Measurements from ENCODE around the gene HLA-DPB1.

HLA-DPB1 gene

GRCh38 chr6:33105386-33105785 is 29.6 kb downstream of the HLA-DPB1 start:
- DNase-seq: no peak

DNA sequence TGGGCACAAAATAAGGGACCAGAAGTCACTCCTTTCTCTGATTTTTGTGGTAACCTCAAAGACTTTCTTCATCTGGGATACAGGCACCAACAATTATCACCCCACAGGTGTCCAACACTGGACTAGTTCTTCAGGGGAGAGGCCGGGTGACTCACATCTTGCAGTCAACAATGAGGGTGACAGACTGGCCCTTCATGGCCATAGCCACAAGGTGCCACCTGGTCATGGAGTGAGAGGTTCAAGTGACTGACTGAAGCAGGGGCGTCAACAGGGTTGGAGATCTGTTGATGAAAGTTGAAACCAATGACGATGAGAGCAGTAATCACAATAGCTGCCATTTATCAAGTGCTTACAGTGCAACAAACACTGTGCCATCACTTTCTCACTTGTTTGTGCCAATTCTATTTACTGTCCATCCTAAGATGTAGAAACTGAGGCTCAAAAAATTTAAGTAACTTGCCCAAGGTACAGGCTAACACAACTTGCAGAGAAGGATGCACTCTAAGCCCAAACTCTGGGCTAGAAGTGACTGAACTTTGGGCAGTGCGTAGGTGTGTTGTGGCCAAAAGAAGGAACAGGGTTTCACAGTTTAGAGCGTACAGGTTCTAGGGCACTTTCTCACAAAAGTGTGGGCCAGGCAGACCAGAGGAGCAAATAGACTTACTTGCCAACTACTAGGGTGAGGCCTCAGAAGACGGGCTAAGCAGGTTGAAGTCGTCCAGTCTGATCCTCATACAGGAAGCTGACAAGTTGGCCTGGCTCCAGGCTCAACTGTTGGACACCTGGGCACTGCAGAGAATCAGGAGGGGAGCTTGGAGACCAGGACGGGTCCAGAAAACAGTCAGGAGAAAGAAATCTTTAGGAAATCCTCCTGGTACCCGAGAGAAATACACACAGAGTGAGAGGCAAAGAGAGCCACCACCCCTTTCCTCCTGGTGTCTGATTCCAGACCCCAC is 30.4 kb downstream of the HLA-DPB1 start:
- no peak for DNase-seq

DNA sequence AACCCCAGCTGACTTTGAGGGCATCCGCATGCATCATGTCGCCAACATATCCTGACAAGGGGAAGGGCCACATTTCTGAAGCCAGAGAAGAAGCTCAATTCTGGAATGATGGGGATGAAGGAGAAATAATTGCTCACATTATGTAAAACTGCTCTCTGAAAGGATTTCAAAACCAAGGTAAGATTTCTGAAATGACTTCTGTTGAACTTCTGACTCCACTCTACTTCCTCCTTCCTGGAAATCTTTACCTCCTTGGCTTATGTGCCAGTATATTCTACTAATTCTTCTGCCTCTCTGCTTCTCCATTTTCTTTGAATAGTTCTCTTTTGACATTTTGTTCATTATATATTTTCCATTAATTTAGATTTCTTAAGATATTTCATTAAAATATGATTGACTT is 31.9 kb downstream of the HLA-DPB1 start:
- DNase-seq: no peak

- no peak for DNase-seq
These were observed 32.5 kb downstream of the HLA-DPB1 start for GRCh38 chr6:33108307-33108706.

DNA sequence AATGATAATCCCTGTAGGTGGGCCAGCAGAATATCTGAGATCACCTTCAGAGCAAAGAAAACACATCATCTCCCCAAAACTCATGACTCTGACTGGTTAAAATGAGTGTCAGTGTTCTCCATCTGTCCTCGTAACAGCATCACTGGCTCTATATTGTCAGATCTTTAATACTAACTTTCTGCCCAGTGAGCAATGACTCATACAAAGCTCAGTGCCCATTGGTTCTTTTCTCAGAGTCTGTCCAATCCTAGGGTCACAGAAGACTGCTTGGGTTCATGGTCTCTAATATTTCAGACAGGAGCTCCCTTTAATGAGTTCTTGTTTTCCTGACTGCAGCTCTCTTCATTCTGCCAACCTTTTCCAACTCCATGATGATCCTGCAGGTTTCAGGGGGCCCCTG is 36.4 kb downstream of the HLA-DPB1 start:
- DNase-seq: no peak

DNA sequence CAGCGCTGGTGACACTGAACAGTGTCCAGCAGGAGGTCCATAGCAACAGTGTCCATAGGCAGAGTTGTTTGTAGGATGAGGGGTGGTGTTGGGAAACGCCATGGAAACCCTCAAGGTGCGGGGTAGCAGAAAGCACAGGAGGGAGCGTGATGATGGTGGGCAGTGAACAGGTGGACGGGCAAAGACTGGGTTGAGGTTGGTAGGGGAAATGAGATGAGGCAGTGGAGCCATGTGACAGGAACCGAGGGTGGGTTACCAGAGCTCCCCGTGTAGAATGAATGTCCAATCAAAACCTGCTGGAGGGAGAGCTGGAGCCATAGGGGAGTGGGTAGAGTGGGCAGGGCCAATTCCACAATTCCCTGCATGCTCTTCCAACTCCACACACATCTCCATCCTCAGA is 38.0 kb downstream of the HLA-DPB1 start:
- no peak for DNase-seq

GRCh38 chr6:33114406-33114805 is 38.6 kb downstream of the HLA-DPB1 start:
- no peak for DNase-seq

DNA sequence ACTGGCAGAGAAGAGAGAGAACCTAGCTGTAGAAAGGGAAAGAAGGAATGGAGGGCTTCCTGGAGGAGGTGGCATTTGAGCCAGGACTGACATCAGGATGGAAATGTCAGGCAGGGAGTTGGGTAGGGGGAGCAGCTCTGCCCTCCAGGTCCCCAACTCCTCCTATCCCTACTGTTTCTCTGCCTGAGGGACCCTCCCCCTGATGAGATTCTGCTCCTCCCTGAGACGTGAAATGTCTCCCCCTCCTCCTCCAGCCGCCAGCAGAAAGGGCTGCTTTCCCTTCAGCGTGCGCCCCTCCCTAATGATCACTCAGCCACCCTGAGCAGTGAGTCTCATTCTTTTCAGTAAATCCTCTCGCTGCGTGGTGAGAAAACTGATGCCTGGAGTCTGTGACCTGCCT is 40.6 kb downstream of the HLA-DPB1 start:
- no peak for DNase-seq

GRCh38 chr6:33116841-33117711 is 41.3 kb downstream of the HLA-DPB1 start:
- DNase-seq: peak; percentile 64

DNA sequence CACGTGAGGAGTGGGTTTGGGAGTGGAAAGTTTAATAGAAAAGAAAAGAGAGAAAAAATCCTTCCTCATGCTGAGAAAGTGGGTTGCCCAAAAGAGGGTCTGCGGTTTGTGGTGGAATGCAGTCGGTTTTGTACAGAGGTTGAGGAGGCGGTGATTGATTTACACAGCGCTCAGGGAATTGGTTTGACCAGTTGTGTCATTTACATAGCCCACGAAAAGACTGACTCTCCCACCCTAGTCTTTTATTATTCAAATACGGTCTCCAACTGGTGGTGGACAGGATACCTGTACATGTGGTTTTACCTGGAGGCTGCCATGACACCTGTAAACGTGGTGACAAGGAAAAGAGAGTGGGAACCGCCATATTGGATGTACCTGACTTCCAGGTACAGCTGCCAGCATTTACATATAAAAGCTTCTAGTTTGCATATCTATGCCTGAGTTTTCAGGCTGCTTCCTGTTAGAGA is 42.1 kb downstream of the HLA-DPB1 start:
- no peak for DNase-seq

DNA sequence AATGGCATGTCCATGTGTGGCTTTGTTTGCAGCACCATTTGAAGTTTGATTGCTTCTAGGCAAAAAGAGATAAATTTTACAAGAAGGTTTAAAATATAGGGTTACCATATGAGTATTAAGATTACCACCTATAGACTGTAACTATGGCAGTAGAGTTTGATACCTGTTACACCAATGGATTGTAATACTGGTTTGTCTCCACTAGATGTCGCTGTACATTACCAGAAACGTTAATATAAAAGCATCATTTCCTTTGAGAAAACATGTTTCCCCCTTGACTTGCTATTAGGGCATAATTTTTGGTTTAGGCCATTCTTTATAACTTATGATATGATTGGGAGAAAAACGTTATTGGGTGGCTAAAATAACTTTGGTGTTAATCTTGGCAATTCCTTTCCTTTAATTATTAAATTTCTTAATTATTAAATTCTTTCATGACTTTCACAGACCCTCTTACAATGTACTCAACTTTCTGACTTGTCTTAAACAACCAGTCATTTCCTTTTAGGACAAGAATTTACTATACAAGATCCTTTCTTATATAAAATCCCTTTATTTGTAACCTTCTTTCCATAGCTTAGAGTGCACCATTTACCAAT is 42.8 kb downstream of the HLA-DPB1 start:
- no peak for DNase-seq

DNA sequence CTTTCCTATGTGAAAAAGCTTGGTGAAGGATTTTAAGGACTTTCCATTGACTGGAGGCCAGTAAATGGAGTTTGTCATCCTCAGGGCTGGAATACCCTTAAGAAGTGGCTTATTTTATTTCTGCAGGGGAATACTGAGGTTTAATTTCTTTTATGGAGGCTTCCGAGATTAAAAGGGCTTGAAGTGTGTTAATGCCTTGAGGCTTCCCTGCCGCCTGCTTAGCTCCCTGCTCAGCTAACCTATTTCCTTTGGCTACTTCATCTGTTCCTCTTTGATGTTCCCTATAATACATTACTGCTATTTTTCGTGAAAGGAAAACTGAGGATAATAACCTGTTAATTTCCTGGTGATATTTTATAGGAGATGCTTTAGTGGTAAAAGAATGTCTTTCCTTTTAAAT is 44.2 kb downstream of the HLA-DPB1 start:
- no peak for DNase-seq

DNA sequence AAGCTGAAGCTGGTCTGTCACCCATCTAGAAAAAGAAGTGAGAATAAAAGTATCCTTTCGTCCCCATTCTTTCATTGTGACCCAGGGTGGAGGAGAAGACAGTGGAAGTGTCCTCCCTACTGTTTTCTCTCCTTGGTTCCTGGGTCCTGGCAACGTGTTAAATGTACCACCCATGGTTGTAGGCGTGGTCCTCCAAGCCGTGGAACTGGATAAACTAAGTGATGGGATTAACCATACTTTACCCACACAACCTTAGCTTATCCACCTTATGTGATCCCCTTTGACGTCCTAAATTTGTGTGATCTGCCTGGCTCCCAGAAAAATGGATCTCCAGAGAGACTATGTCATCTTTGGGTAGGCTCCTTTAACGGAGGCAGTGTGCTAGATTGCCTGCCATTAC is 47.4 kb downstream of the HLA-DPB1 start:
- DNase-seq: no peak

GRCh38 chr6:33123732-33124524 is 48.1 kb downstream of the HLA-DPB1 start:
- DNase-seq: no peak

DNA sequence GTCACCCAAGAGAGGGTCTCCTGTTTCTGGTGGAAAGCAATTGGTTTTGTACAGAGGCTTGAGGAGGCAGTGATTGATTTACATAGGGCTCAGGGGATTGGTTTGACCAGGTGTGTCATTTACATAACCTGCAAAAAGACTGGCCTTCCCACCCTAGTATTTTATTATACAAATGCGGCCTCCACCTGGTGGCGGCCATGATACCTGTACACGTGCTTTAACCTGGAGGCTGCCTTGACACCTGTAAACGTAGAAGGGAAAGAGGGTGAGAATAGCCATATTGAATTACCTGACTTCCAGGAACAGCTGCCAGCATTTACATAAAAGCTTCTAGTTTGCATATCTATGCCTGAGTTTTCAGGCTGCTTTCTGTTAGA is 48.7 kb downstream of the HLA-DPB1 start:
- no peak for DNase-seq

DNA sequence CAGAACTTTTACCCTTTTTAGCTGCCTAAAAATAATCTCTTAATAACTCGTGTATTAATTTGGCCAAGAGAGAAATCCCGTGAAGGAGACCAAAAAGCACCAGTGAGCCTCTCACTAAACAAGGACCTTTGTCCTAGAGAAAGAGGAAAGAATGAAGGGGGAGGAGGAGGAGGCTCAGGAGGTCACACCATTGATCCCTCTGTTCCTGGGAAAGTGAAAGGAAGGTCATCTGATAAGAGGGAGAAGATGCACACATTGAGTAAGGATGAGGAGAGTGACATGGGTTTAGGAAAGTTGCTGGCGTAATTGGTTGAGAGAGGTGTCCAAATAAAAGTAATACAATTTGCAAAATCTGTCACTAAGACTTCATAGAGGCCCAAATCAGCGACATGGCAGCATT is 49.2 kb downstream of the HLA-DPB1 start:
- DNase-seq: no peak

DNA sequence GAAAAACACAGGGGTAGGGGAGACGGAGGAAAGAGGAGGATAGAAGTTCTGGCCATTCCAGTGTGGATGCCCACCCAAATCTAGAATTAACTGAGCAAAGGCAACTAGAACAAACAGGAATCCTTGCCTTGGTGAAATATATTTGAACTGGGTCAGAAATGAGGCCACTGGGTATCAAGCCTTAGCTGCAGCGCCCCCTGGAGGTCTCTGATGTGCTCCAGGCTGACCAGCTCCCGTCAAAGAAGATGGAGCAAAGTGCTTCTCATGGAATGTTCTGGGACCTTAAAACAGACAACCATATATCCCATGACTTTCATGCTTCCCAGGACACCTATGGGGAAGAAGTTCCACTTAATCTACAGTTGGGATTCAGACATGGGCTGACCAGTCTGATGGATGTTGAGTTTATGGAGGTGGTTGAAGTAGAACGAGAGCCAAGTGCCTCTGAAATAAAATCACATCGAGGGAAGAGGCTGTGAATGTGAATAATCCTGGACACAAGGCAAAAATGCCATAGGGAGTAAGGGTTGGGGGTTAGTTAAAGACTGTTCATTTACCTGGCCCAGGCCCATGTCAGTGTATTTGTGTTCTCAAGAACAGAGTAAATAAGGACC is 50.4 kb downstream of the HLA-DPB1 start:
- peak; percentile 88 for DNase-seq

DNA sequence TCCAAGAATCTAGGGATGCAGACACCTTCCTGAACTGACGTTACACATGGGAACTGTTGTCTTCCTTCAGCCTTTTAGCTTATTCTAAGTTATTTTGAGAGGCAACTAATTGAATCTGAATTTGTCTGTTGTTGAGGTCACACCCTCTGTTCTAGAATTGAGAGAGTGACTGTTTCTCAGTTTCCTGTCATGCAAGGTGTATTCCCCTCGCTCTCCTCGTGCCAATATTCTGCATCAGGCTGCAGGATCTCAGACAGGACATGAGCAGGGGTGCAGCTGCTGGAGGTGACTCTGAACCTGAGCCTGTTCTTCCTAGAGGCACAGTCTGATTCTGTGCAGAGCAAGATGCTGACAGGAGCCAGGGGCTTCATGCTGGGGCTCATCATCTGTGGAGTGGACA is 52.5 kb downstream of the HLA-DPB1 start:
- no peak for DNase-seq

DNA sequence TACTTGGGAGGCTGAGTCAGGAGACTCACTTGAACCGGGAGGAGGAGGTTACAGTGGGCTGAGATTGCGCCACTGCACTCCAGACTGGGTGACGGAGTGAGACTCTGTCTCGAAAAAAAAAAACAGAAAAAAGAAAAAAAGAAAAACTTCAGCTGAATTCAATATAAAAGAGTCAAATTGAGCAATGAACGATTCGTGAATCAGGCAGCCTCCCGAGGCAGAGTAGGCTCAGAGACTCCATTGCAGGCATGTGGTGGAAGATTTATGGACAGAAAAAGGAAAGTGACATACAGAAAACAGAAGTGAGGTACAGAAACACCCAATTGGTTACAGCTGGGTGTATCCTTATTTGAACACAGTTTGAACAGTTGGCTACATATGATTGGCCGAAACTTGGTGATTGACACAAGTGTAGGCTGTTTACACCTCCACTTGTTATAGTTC is 56.3 kb downstream of the HLA-DPB1 start:
- DNase-seq: no peak

DNA sequence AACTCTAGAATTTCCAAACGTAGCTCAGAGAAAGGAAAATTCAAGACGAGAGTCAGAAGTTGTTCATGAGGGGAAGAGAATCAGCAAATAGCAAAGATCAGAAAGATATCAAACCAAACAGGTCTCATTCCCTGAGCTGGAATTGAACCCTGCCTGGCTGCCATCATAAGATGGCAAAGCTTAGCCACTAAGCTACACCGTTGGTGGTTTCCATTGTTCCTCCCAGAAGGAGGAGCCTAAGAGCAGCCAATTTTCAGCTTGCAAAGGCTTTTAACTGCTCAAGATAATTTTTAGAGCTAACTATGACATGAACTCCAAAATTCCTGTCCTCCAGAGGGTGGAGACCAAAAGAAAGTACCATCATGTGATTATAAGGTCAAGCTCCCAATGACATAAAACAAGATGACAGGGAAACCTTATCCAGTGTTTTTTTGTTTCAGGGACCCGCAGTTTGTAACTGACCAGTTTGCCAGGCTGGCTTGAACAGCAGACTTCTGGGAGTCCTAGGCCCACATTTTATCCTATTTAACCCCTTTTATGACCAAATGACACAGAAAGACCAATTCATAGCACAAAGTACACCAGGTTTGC is 60.6 kb downstream of the HLA-DPB1 start:
- DNase-seq: no peak

Data from activated effector memory CD4-positive, alpha-beta T cell treated with anti-CD3 and anti-CD28 coated beads, Interleukin-2, amount 50 U/mL, for 16 hours (primary cell).